Measurements from ENCODE around the gene TOMM6. TPM values are rescaled to one million over a fixed set of nuclear protein-coding genes. Genes with fewer than 3 reads are reported as not detected.

TOMM6 gene
- total RNA-seq, 3 donors from 2014 or later: 108 to 127 (median 117) TPM

DNA sequence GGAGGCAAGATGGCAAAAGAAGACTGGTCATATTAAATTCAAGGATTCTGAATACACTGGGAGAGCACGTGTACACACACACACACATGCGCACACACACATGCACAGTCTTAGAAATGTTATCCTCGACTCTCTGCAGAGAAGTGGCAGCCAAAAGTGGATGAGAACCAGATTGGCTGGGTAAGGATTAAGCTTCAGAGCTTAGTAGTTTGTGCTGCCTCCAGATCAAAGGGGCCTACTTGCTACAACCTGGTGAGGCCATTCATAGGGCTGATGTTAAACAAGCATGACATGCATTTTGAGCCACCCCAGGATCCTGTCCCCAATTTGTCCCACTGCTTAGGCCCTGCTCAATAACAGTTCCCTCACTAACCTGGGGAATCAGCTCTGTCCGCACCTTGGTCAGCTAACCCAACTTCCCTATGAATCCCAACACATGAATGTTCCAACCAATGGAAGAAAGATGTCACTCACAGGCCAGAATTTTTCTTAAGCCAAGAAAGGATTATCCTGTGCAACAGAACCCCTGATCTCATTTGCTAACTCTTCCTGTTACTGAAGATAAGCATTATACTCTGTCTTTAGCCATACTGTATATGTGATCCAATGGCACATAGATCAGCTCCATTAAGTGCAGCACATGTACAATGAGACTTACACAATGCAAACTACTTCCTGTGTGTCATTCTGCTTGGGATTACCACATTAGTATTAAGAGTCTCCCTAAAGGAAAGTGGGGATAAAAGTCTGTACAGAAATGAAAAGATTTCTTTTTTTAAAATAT is 31.0 kb downstream of the TOMM6 start:
- Histone ChIP-seq H3K27me3 (no peaks in the 10 kb centered on the region), H3K4me1 (no peaks in the 10 kb centered on the region), H3K27ac (no peak overlapping the region), H3K36me3 (no peaks in the 10 kb centered on the region), H3K4me3 (no peak overlapping the region), H3K9me3 (no peaks in the 10 kb centered on the region)
- TF ChIP-seq POLR2A (IDR thresholded peaks at IDR 0.05) (no peak), CTCF (IDR thresholded peaks at IDR 0.05) (no peak), POLR2AphosphoS5 (IDR thresholded peaks at IDR 0.05) (no peak)
- DNase-seq (ENCODE audit: low spot score in 2 of 2): no peak
- intact Hi-C loops (cut with DNase I; ENCODE audit: low total_unique reads): no loop called here

- Histone ChIP-seq H3K36me3 (no peaks in the 10 kb centered on the region), H3K4me1 (no peaks in the 10 kb centered on the region), H3K27ac (no peak overlapping the region), H3K27me3 (no peaks in the 10 kb centered on the region), H3K9me3 (no peaks in the 10 kb centered on the region), H3K4me3 (no peak overlapping the region)
- no peak for TF ChIP-seq POLR2A (IDR thresholded peaks at IDR 0.05)
- TF ChIP-seq CTCF (IDR thresholded peaks at IDR 0.05): no peak
- TF ChIP-seq POLR2AphosphoS5 (IDR thresholded peaks at IDR 0.05): no peak
- intact Hi-C loops (cut with DNase I; ENCODE audit: low total_unique reads): no loop called here
- DNase-seq (ENCODE audit: low spot score in 2 of 2): no peak
Observed at GRCh38 chr6:41821266-41821665, 33.8 kb downstream of the TOMM6 start.

- H3K4me3 ChIP-seq: no peak overlapping the region
- no peaks in the 10 kb centered on the region for H3K4me1 ChIP-seq
- TF ChIP-seq POLR2AphosphoS5 (IDR thresholded peaks at IDR 0.05) (no peak), CTCF (IDR thresholded peaks at IDR 0.05) (no peak), POLR2A (IDR thresholded peaks at IDR 0.05) (no peak)
- intact Hi-C loops (cut with DNase I; ENCODE audit: low total_unique reads): no loop called here
- H3K27me3 ChIP-seq: no peaks in the 10 kb centered on the region
- H3K9me3 ChIP-seq: no peaks in the 10 kb centered on the region
- no peaks in the 10 kb centered on the region for H3K36me3 ChIP-seq
- no peak for DNase-seq (ENCODE audit: low spot score in 2 of 2)
- no peak overlapping the region for H3K27ac ChIP-seq
Observed at GRCh38 chr6:41822021-41822420, 34.5 kb downstream of the TOMM6 start.

DNA sequence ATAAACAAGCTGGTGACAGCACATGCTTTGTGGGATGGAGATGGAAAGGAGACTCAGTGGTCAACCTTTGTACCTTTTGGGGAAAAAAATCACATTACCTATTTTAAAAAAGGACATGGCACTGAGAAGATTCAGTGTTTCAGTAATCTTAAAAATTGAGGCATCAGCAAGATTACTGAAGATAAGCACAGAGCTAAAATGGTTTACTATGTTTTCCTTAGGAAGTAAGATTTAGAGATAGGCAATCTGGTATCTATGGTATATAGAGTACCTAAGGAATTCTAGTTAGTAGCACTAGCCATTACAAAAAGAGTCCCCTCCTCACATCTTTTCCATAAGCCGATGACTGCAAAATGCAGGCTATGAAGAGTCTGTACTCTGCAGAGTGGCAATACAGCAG is 35.7 kb downstream of the TOMM6 start:
- H3K36me3 ChIP-seq: no peaks in the 10 kb centered on the region
- H3K4me1 ChIP-seq: no peaks in the 10 kb centered on the region
- no peak overlapping the region for H3K4me3 ChIP-seq
- H3K9me3 ChIP-seq: no peaks in the 10 kb centered on the region
- intact Hi-C loops (cut with DNase I; ENCODE audit: low total_unique reads): no loop called here
- DNase-seq (ENCODE audit: low spot score in 2 of 2): no peak
- no peak for TF ChIP-seq POLR2A (IDR thresholded peaks at IDR 0.05)
- no peak for TF ChIP-seq POLR2AphosphoS5 (IDR thresholded peaks at IDR 0.05)
- no peak for TF ChIP-seq CTCF (IDR thresholded peaks at IDR 0.05)
- no peaks in the 10 kb centered on the region for H3K27me3 ChIP-seq
- H3K27ac ChIP-seq: no peak overlapping the region
